GM12874 (cell line): ENCODE results near the gene DUOX1.

Experiments used
- CTCF ChIP-seq: IDR thresholded peaks from 2 replicates; pipeline ENCODE4 v1.5.1; 2011; ENCODE audit warnings: low read depth, mild to moderate bottlenecking, control low read depth, low read length, moderate library complexity; ENCODE audit not compliant: insufficient read depth

DUOX1 gene

DNA sequence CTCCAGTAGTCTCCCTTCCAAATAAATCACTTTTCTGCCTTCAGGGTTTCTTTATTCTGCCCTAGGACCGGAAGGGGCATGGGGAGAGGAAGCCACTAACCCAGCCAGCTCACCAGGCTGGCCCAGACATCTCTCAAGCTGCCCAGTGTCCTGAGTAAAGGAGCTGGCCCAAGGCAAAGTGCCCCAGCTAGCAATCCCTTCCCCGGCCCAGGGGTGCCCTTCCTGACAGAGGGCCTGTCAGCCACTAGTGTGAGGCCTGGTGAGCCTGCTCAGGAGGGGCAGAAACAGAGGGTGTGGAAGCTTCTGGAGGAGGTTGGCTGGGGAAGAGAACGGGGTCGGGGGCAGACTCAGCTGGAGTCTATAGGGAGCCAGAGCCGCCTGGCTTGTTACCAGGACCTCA is 35.7 kb downstream of the DUOX1 start:
- no peak for TF ChIP-seq CTCF

DNA sequence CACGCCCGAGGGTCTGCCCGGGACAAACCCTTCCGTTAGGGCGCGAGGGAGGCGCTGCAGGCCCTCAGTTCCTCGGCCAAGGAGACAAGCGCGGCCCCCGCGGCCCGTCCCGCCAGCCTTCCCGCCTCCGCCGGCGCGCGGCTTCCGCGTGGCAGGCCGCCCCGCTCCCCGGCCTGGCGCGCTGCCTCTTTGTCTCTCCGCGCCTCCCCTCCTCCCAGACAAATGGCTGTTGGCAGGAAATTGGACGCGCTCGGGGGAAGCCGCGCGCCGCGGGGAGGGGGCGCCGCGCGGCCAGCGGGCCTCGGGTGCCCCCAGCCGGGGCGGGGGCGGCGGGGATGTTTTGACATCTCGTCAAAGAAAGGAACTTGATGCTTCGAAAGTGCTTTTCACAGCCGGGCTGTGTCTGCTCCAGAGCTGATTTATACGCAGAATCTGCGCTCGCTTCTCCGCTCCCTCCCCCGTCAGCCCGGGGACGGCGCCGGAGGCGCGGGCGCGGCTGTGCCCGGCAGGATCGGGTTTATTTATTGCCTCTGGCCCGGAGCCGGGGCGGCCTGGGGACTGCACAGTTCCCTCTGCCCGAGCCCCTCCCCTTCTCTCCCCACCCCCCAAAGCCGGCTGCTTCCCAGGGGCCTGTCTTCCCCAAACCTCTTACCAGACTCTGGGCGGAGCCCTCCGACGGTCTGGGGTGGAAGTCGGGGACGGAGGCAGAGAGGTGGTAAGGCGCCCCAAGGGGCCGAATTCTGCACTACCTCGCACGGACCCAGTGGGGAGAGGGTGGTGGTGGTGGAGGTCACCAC is 37.2 kb downstream of the DUOX1 start:
- peak; percentile 85 for TF ChIP-seq CTCF

GRCh38 chr15:45167631-45168205 is 37.9 kb downstream of the DUOX1 start:
- no peak for TF ChIP-seq CTCF

GRCh38 chr15:45168286-45168685 is 38.5 kb downstream of the DUOX1 start:
- TF ChIP-seq CTCF, result no peak

DNA sequence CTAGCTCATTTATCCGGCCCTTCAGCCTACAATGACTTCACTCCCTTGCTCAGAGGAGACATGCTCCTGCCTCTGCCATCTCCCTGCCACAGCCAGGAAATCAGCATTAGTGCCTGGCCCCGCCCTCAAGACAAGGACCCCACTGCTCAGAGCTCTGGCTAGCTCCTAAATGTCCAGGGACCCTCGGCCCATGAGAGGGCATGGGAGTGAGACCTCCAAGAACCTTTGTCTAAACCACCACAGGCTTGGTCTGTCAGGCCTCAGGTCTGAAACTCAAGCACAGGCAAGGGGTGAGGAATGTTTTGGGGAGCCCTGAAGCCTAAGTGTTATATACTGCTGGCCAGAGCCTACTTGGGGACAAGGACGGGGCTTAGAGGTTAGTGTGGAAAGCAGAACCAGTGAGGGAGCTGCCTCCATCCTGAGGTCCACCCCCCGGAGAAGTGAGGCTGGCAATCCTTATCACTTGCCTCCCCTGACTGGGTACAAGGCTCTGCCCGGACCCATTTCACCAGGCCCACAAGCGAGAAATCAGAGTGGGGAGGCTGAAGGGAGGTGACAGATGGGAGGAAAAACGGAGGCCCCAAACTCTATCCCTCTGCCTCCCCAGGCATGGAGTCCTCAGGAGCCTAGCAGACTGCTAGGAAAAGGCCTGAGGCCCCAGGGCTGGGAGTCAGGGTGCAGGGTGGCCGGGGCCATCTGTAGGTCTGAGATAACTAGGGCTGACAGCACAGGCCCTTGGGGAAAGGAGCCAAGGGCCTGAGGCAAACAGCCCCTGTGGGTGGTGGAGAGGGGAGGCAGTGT is 39.2 kb downstream of the DUOX1 start:
- no peak for TF ChIP-seq CTCF

DNA sequence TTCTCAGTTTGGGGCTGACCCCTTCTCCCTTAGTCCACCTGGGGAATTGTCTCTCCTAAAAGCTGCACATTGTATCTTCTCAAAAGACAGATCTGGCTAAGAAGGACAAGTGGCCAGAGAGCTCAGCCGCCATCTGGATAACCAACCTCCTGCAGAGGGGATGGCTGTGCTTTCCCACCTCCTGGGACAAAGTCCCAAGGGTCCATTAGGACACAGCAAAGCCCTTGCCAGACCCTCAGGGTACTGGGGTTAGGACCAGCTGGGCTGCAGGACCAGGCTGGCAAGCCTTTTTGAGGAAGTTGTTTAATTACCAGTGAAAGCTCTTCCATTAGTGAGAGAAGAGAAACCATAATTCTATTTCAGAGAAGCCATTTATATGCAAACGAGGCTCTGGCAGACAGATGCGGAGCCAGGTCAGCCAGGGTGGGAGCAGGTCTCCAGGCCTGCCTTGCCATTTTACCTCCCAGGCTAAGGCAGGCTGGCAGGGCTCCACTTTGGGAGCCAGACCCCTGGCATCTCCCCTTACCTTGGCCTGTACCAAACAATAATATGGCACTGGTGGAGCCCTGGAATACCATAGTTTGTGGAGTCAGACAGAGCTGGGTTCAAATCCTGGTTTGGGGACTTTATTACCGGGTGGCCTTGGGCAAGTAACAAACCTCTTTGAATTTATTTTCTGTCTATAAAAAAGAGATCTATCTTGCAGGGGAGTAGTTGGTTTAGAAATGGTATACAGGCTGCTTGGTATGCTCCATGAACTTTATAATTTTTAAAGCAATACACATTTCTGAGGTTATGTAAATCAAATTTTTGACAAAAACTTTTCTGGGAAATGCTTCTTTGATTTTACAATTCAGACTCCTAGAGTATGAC is 40.0 kb downstream of the DUOX1 start:
- TF ChIP-seq CTCF, result no peak
